K562 (cell line): ENCODE results near the gene PCARE.

ENCODE experiments used
- CEBPG ChIP-seq, 3 experiments: fragments of 200-800 bp in 1 of 3; sonication (Bioruptor generic) in 1 of 3; sonication (generic) in 1 of 3; formaldehyde crosslinking in 1 of 3; IDR thresholded peaks in 2 of 3; conservative IDR thresholded peaks in 1 of 3; 2 replicates each; pipeline versions ENCODE4 v1.6.1 to v1.8.0; 2016 to 2022; ENCODE audit warnings: missing compliant biosample characterization in 2 of 3, missing genetic modification characterization in 2 of 3, mild to moderate bottlenecking in 1 of 3, missing genetic modification reagents in 1 of 3
- HDAC6 ChIP-seq: IDR thresholded peaks from 2 replicates; pipeline ENCODE4 v1.6.1; 2012; ENCODE audit warnings: low read depth, mild to moderate bottlenecking, control low read depth, inconsistent platforms, low read length, moderate library complexity
- PHF8 ChIP-seq: fragments of 200-600 bp; sonication (generic); IDR thresholded peaks from 2 replicates; pipeline ENCODE4 v1.6.1; 2012; ENCODE audit warnings: mixed run types, mild to moderate bottlenecking, inconsistent platforms, low read length, moderate library complexity, borderline replicate concordance
- POLR2G ChIP-seq: fragments of 200-400 bp; formaldehyde crosslinking; IDR thresholded peaks from 2 replicates; pipeline ENCODE4 v1.6.1; 2017; ENCODE audit warnings: low read depth, mild to moderate bottlenecking, antibody characterized with exemption, low read length, moderate library complexity
- TEAD1 ChIP-seq, 2 experiments: fragments of 450-650 bp in 1 of 2; sonication (generic) in 1 of 2; formaldehyde crosslinking; IDR thresholded peaks; 2 replicates each; pipeline versions ENCODE4 v1.4.0 to v1.8.0; 2020 to 2022; ENCODE audit warnings: mild to moderate bottlenecking in 2 of 2, missing genetic modification reagents in 1 of 2
- ZFP36 ChIP-seq: fragments of 150-350 bp; IDR thresholded peaks from 2 replicates; pipeline ENCODE4 v1.6.1; 2018; ENCODE audit warnings: low read length, low read depth; ENCODE audit not compliant: partially characterized antibody
- ZFX ChIP-seq: sonication (generic); formaldehyde crosslinking; IDR thresholded peaks from 2 replicates; pipeline ENCODE4 v1.8.0; 2022; ENCODE audit warnings: mild to moderate bottlenecking, missing genetic modification reagents, moderate library complexity
- TF ChIP-seq, protein P1 (sequence below): sonication (generic); formaldehyde crosslinking; IDR thresholded peaks from 2 replicates; pipeline ENCODE4 v1.8.0; 2022; ENCODE audit warnings: missing genetic modification reagents, mild to moderate bottlenecking, borderline replicate concordance
- TF ChIP-seq, protein P2 (sequence below), 3 experiments: IDR thresholded peaks in 2 of 3; conservative IDR thresholded peaks in 1 of 3; 2 replicates each; pipeline ENCODE4 v1.5.1; 2011 to 2012; ENCODE audit warnings: low read length in 3 of 3, mild to moderate bottlenecking in 3 of 3, control low read depth in 2 of 3, improper control_type of control experiment in 1 of 3, inconsistent platforms in 1 of 3, low read depth in 1 of 3, mixed read lengths in 1 of 3, moderate library complexity in 1 of 3; ENCODE audit not compliant: insufficient read depth in 2 of 3

DNA sequence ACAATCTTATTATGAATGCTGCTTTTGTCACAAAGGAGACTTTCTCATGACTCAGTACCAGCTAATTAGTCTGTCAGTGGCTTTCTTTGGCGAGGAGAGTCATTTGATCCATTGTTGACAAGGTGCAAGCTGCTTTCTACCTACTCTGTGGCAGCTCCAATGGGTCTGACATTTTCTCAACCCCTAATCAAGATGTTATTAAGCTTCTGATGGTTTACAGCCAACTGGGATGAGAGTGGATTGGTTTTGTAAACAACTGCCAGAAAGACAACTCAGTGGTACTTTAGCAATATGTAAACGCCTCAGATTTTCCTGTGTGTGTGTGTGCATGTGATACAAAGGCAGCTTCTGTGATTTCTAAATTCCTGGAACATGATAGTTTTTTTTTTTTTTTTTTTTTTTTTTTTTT lies 32.7 kb upstream of the PCARE start:
- TF ChIP-seq ZFP36 (no peak), PHF8 (no peak), CEBPG (CRISPR knock-in tag; IDR thresholded peaks at IDR 0.05) (no peak), CEBPG (tag; conservative IDR thresholded peaks at IDR 0.05 in 1 of 2, IDR thresholded peaks at IDR 0.05 in 1 of 2) (no peak), ZFX (CRISPR knock-in tag) (no peak), POLR2G (no peak), HDAC6 (no peak), TEAD1 (CRISPR knock-in tag; IDR thresholded peaks at IDR 0.05) (no peak)
- TF ChIP-seq, protein P1, sequence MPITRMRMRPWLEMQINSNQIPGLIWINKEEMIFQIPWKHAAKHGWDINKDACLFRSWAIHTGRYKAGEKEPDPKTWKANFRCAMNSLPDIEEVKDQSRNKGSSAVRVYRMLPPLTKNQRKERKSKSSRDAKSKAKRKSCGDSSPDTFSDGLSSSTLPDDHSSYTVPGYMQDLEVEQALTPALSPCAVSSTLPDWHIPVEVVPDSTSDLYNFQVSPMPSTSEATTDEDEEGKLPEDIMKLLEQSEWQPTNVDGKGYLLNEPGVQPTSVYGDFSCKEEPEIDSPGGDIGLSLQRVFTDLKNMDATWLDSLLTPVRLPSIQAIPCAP (CRISPR knock-in tag), result no peak
- TF ChIP-seq, protein P2, sequence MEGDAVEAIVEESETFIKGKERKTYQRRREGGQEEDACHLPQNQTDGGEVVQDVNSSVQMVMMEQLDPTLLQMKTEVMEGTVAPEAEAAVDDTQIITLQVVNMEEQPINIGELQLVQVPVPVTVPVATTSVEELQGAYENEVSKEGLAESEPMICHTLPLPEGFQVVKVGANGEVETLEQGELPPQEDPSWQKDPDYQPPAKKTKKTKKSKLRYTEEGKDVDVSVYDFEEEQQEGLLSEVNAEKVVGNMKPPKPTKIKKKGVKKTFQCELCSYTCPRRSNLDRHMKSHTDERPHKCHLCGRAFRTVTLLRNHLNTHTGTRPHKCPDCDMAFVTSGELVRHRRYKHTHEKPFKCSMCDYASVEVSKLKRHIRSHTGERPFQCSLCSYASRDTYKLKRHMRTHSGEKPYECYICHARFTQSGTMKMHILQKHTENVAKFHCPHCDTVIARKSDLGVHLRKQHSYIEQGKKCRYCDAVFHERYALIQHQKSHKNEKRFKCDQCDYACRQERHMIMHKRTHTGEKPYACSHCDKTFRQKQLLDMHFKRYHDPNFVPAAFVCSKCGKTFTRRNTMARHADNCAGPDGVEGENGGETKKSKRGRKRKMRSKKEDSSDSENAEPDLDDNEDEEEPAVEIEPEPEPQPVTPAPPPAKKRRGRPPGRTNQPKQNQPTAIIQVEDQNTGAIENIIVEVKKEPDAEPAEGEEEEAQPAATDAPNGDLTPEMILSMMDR (IDR thresholded peaks at IDR 0.05 in 2 of 3, conservative IDR thresholded peaks at IDR 0.05 in 1 of 3; ENCODE audit: insufficient read depth in 2 of 3, low read depth in 1 of 3, low read length in 3 of 3), result no peak
